Karpas-422 (cell line): ENCODE data around the gene IQGAP3. TPM values are rescaled to one million over a fixed set of nuclear protein-coding genes. Genes with fewer than 3 reads are reported as not detected.

Experiments
- DNase-seq: peaks from one replicate; pipeline ENCODE4 v3.0.0-alpha.2; 2015
- H2AFZ ChIP-seq: fragments of 200-600 bp; sonication (generic); 2 replicates; pipeline ENCODE4 v1.6.1; 2014; ENCODE audit warnings: antibody characterized with exemption, low read length, mixed read lengths
- H3K27ac ChIP-seq: fragments of 200-600 bp; sonication (generic); 2 replicates; pipeline ENCODE4 v1.5.1; 2014; ENCODE audit warnings: mild to moderate bottlenecking, low read length, moderate library complexity
- H3K27me3 ChIP-seq: fragments of 200-600 bp; sonication (generic); 2 replicates; pipeline ENCODE4 v1.6.1; 2014; ENCODE audit warnings: low read length, mixed read lengths
- H3K36me3 ChIP-seq: fragments of 200-600 bp; sonication (generic); 2 replicates; pipeline ENCODE4 v1.6.1; 2014; ENCODE audit warnings: low read length, mixed read lengths; ENCODE audit not compliant: insufficient read depth
- H3K4me1 ChIP-seq: fragments of 200-600 bp; sonication (generic); 2 replicates; pipeline ENCODE4 v1.6.1; 2014; ENCODE audit warnings: mild to moderate bottlenecking, low read length, mixed read lengths
- H3K4me2 ChIP-seq: fragments of 200-600 bp; sonication (generic); 2 replicates; pipeline ENCODE4 v1.6.1; 2014; ENCODE audit warnings: low read length, low read depth, mild to moderate bottlenecking; ENCODE audit not compliant: poor library complexity, severe bottlenecking
- H3K4me3 ChIP-seq: fragments of 200-600 bp; sonication (generic); 2 replicates; pipeline ENCODE4 v1.5.1; 2014; ENCODE audit warnings: mild to moderate bottlenecking, antibody characterized with exemption, low read length, mixed read lengths
- H3K79me2 ChIP-seq: fragments of 200-600 bp; sonication (generic); 2 replicates; pipeline ENCODE4 v1.6.1; 2014; ENCODE audit warnings: mild to moderate bottlenecking, low read length, mixed read lengths
- H3K9ac ChIP-seq: fragments of 200-600 bp; sonication (generic); 2 replicates; pipeline ENCODE4 v1.6.0; 2014; ENCODE audit warnings: low read length
- H3K9me2 ChIP-seq: fragments of 200-600 bp; sonication (generic), shearing (Covaris generic); replicated peaks from 2 replicates; pipeline ENCODE4 v1.6.0; 2014; ENCODE audit warnings: mild to moderate bottlenecking, low read length, moderate library complexity; ENCODE audit not compliant: insufficient read depth
- H3K9me3 ChIP-seq: fragments of 300-700, 200-600 bp; sonication (generic); 2 replicates; pipeline ENCODE4 v1.6.1; 2014; ENCODE audit warnings: low read length, mixed read lengths
- H4K20me1 ChIP-seq: fragments of 200-600 bp; sonication (generic); 2 replicates; pipeline ENCODE4 v1.6.1; 2014; ENCODE audit warnings: mild to moderate bottlenecking, antibody characterized with exemption, low read length, low read depth; ENCODE audit not compliant: insufficient read depth
- total RNA-seq: library from RNA; depleted of rRNA; stranded (reverse); fragments of >200 nt; shearing (Covaris generic); gene quantifications from 2 replicates; pipeline ENCODE4 v1.2.3, GENCODE V29; 2014; ENCODE audit warnings: low replicate concordance

The IQGAP3 gene
- total RNA-seq, 1 experiment from 2014 or later = 0.75 TPM

GRCh38 chr1:156539818-156540355, 32.5 kb downstream of the IQGAP3 start:
- Histone ChIP-seq H3K27ac (no peak overlapping the region), H3K4me2 (no peak overlapping the region), H4K20me1 (no peaks in the 10 kb centered on the region), H3K4me1 (peaks cover 6% of the 10 kb centered on the region), H3K9ac (no peak overlapping the region), H3K9me2 (no peaks in the 10 kb centered on the region), H3K4me3 (no peak overlapping the region), H3K79me2 (no peaks in the 10 kb centered on the region), H3K27me3 (no peaks in the 10 kb centered on the region), H3K9me3 (no peaks in the 10 kb centered on the region), H2AFZ (no peak overlapping the region), H3K36me3 (no peaks in the 10 kb centered on the region)
- no peak for DNase-seq

- no peak overlapping the region for H3K4me2 ChIP-seq
- DNase-seq = no peak
- no peak overlapping the region for H2AFZ ChIP-seq
- H3K9ac ChIP-seq = no peak overlapping the region
- no peaks in the 10 kb centered on the region for H3K9me2 ChIP-seq
- H3K9me3 ChIP-seq = no peaks in the 10 kb centered on the region
- no peaks in the 10 kb centered on the region for H4K20me1 ChIP-seq
- no peak overlapping the region for H3K4me3 ChIP-seq
- H3K27ac ChIP-seq = no peak overlapping the region
- no peaks in the 10 kb centered on the region for H3K36me3 ChIP-seq
- H3K27me3 ChIP-seq = no peaks in the 10 kb centered on the region
- H3K4me1 ChIP-seq = peaks cover 6% of the 10 kb centered on the region
- H3K79me2 ChIP-seq = no peaks in the 10 kb centered on the region
Measured at GRCh38 chr1:156538711-156539440, 33.5 kb downstream of the IQGAP3 start.

DNA sequence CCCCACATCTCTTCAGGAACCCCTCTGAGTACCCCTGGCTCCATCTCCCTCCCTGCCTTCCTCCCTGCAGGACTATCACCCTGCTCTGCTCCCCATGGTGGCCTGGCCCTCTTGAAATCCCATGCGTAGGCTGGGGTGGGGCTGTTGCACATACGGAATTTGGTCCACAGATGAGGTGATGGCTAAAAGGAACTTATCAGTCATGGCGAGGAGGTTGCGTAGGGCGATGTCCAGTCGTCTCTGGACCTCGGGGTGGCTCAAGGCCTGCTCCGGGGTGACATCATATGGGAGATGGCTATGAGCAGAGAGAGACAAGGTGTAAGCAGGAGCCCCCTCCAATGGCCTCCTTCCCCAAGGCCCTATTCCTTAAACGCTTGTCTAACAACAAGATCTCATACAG, 35.3 kb downstream of the IQGAP3 start:
- Histone ChIP-seq H3K36me3 (no peaks in the 10 kb centered on the region), H3K27ac (no peak overlapping the region), H3K9me3 (no peaks in the 10 kb centered on the region), H3K4me2 (no peak overlapping the region), H3K4me1 (peaks cover 6% of the 10 kb centered on the region), H3K79me2 (no peaks in the 10 kb centered on the region), H4K20me1 (no peaks in the 10 kb centered on the region), H3K9ac (no peak overlapping the region), H3K27me3 (no peaks in the 10 kb centered on the region), H3K4me3 (no peak overlapping the region), H2AFZ (no peak overlapping the region), H3K9me2 (no peaks in the 10 kb centered on the region)
- no peak for DNase-seq

GRCh38 chr1:156534424-156535060, 37.8 kb downstream of the IQGAP3 start:
- Histone ChIP-seq H3K9me3 (no peaks in the 10 kb centered on the region), H2AFZ (no peak overlapping the region), H3K4me2 (no peak overlapping the region), H3K9me2 (no peaks in the 10 kb centered on the region), H3K36me3 (no peaks in the 10 kb centered on the region), H3K4me1 (peaks cover 6% of the 10 kb centered on the region), H3K27ac (no peak overlapping the region), H3K9ac (no peak overlapping the region), H4K20me1 (no peaks in the 10 kb centered on the region), H3K79me2 (no peaks in the 10 kb centered on the region), H3K4me3 (no peak overlapping the region), H3K27me3 (no peaks in the 10 kb centered on the region)
- no peak for DNase-seq

DNA sequence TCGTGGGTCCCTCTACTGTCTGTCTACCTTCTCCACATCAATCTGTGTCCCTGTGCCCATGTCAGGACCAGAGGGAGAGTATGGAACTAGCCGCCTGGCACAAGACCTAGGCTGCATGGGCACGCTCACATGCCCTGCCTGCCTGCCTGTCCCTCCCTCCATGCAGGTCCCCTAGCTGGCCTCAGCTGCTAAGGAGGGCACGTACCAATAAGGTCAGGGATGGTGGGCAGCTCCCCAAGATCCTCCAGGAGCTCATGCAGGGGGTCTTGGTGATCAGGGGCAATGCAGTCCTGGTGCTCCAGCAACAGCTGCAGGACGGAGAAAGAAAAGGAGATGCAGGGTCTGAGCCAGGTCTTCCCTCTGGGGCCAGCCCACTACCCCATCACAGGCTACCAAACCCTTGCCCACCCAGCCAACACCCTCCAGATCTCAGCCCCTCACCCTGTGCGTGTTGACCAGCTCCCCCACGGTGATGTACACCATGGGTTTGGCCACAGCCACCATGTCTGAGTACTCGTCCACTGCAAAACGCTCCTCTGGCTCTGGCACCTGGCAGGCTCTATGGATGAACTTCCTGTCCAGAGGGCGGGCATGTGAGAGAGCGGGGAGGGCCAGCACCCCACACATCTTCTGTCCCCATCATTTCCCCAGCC, 38.7 kb downstream of the IQGAP3 start:
- Histone ChIP-seq H3K4me3 (no peak overlapping the region), H3K9ac (no peak overlapping the region), H3K4me2 (no peak overlapping the region), H3K9me2 (no peaks in the 10 kb centered on the region), H2AFZ (no peak overlapping the region), H3K27me3 (no peaks in the 10 kb centered on the region), H4K20me1 (no peaks in the 10 kb centered on the region), H3K9me3 (no peaks in the 10 kb centered on the region), H3K27ac (no peak overlapping the region), H3K4me1 (peaks cover 5% of the 10 kb centered on the region), H3K79me2 (no peaks in the 10 kb centered on the region), H3K36me3 (no peaks in the 10 kb centered on the region)
- no peak for DNase-seq

GRCh38 chr1:156532374-156532773, 40.0 kb downstream of the IQGAP3 start:
- H3K9ac ChIP-seq = no peak overlapping the region
- no peak overlapping the region for H3K4me2 ChIP-seq
- DNase-seq = no peak
- no peak overlapping the region for H2AFZ ChIP-seq
- H3K9me2 ChIP-seq = no peaks in the 10 kb centered on the region
- no peak overlapping the region for H3K4me3 ChIP-seq
- no peaks in the 10 kb centered on the region for H3K36me3 ChIP-seq
- H3K27ac ChIP-seq = no peak overlapping the region
- H3K4me1 ChIP-seq = no peaks in the 10 kb centered on the region
- no peaks in the 10 kb centered on the region for H3K79me2 ChIP-seq
- no peaks in the 10 kb centered on the region for H3K9me3 ChIP-seq
- no peaks in the 10 kb centered on the region for H3K27me3 ChIP-seq
- no peaks in the 10 kb centered on the region for H4K20me1 ChIP-seq

GRCh38 chr1:156530006-156530405, 42.4 kb downstream of the IQGAP3 start:
- no peak overlapping the region for H3K4me3 ChIP-seq
- H3K9me2 ChIP-seq = no peaks in the 10 kb centered on the region
- peaks cover 9% of the 10 kb centered on the region for H3K4me1 ChIP-seq
- no peaks in the 10 kb centered on the region for H3K79me2 ChIP-seq
- H3K36me3 ChIP-seq = no peaks in the 10 kb centered on the region
- DNase-seq = no peak
- H2AFZ ChIP-seq = no peak overlapping the region
- no peak overlapping the region for H3K9ac ChIP-seq
- H4K20me1 ChIP-seq = no peaks in the 10 kb centered on the region
- H3K9me3 ChIP-seq = no peaks in the 10 kb centered on the region
- H3K27me3 ChIP-seq = no peaks in the 10 kb centered on the region
- no peak overlapping the region for H3K4me2 ChIP-seq
- no peak overlapping the region for H3K27ac ChIP-seq

GRCh38 chr1:156528875-156529425, 43.4 kb downstream of the IQGAP3 start:
- H3K27ac ChIP-seq = no peak overlapping the region
- no peaks in the 10 kb centered on the region for H3K9me3 ChIP-seq
- H2AFZ ChIP-seq = no peak overlapping the region
- no peaks in the 10 kb centered on the region for H4K20me1 ChIP-seq
- H3K4me3 ChIP-seq = no peak overlapping the region
- H3K4me2 ChIP-seq = no peak overlapping the region
- peaks cover 19% of the 10 kb centered on the region for H3K4me1 ChIP-seq
- no peaks in the 10 kb centered on the region for H3K36me3 ChIP-seq
- no peaks in the 10 kb centered on the region for H3K9me2 ChIP-seq
- no peak overlapping the region for H3K9ac ChIP-seq
- H3K27me3 ChIP-seq = no peaks in the 10 kb centered on the region
- no peaks in the 10 kb centered on the region for H3K79me2 ChIP-seq
- DNase-seq = no peak
